ENCODE data around the gene SDSL.

Gene SDSL

DNA sequence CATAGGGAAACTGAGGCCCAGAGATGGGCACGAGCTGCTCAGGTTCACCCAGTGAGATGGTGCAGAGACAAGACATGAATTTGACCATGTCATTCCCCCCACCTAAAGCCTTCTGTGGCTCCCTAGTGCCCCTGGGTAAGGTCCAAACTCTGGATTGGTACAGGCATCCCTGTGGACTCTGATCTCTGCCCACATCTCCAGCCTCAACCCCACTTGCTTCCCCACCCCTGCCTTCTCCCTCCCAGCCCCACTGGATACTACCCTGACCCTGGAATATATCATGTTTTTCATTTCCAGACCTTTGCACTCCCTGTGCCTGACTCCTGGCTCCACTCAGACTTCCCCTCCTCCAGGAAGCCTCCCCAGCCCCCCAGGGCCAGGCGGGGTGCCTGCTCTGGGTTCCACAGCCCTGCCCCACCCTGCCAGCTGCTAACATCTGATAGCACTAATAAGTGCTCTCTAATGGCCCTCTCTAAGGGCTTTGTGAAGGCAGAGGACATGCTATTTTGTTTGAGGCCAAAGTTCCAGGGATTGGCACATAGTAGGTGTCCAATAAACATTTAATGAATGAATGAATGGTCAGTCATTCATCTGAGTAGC lies 1.1 kb upstream of the SDSL start:
- DNase-seq (ENCODE audit: low read depth), result no peak

DNA sequence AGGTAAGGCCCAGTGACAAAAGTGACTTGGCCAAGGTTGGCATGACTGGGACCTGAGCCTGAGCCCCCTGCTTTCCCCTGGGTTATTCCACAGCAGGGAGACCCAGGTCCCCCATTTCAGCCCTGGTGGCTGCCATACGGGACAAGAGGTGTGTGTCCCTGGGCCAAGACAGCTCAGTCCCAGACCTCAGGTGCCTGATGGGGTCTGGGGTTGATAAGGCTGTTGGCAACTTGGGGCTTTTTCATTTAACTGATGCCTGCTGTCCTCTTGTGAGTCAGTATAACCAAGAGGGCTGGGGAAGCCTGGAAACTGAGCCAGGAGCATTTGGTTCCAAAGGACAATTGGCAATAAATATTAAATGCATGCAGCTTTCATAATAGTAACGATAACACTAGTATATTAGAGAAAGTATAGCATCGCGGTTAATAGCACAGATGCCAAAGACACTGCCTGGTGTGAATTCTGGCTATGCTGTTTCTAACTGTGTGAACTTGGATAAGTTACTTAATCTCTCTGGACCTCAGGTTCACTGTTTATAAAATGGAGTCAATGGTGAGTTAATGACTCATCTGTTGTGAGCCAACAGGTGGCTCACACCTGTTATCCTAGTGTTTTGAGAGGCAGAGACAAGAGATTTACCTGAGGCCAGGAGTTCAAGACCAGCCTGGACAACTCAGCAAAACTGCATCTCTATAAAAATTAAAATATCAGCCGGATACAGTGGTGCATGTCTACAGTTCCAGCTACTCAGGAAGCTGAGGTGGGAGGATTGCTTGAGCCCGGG lies 898 bp downstream of the SDSL start:
- no peak for DNase-seq (ENCODE audit: low read depth)

DNA sequence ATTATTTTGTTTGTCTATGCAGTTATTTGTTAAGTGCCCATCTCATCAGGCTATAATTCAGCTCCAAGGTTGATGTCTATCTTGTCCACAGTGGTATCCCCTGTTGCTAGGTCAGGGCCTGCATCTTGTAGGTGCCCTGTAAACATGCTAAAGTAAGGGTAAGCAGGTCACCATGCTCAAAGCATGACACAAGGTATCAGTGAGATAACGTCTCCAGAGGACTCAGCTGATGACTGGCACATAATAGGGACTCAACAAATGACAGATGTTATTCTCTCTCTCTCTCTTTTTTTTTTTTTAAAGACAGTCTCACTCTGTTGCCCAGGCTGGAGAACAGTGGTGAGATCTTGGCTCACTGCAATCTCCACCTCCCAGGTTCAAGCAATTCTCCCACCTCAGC lies 2.3 kb downstream of the SDSL start:
- DNase-seq (ENCODE audit: low read depth), result no peak

DNA sequence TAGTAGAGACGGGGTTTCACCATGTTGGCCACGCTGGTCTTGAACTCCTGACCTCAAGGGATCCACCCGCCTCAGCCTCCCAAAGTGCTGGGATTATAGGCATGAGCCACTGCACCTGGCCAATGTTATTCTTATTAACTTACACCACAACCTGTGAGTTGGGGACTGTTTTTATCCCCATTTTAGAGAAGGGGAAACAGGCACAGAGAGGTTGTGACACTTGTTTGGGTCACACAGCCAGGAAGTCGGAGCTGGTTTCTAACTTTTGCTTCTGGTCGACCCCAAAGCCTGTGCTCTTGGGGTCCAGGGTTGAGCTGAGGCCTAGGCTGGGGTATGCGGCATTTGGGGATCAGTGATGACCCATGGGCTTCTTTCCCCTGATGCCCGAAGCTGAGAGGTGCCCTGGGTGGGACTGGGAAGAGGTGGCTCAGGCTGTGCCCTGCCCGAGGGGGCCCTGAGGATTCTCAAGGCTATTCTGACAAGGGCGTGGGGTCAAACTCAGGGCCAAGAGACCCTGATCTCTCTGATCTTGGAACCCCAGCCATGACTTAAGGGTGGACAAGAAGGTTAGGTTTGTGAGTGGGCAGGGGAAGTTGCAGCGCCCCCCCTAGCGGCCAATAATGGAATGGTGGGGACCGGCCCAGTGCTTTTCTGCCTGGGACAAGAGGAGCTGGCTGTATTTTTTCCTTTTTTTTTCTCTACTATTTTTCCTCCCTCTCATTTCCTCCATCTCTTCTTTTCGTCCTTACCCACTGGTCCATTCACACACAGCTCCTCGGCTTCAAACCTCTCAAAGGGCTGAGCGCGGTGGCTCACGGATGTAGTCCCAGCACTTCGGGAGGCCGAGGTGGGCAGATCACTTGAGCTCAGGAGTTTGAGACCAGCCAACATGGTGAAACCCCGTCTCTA lies 3.0 kb downstream of the SDSL start:
- no peak for DNase-seq (ENCODE audit: low read depth)

DNA sequence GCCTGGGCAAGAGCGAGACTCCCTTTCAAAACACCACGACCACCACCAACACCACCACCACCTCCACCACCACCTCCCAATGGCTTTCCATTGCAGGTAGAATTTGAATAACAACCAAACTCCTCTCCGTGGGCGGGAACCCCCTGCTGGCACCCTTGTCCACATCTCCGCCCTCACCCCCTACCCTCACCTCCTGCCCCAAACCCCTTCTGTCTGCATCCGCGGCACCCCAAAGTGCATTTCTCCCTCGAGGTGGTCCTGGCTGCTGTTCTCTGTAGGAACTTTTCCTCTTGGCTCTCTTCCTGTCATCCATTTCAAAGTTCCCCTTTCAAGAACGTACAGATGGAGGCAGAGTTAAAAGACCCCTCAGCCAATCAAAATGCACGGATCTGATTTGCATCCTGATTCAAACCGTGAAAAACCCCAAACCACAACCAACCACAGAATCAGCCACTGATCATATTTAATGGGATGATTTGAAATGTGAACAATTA lies 3.8 kb downstream of the SDSL start:
- no peak for DNase-seq (ENCODE audit: low read depth)

DNA sequence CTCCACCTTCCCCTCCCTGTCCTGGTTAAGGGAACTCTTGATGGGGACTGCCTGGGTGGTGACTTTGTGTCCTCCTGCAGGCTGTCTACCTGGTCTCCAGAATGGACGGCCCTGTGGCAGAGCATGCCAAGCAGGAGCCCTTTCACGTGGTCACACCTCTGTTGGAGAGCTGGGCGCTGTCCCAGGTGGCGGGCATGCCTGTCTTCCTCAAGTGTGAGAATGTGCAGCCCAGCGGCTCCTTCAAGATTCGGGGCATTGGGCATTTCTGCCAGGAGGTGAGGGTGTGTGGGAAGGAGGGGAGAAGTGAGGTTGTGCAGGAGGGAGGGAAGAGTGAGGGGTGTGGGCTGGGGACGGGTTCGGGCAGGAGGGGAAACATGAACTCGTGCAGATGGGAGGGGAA lies 5.7 kb downstream of the SDSL start:
- no peak for DNase-seq (ENCODE audit: low read depth)

DNA sequence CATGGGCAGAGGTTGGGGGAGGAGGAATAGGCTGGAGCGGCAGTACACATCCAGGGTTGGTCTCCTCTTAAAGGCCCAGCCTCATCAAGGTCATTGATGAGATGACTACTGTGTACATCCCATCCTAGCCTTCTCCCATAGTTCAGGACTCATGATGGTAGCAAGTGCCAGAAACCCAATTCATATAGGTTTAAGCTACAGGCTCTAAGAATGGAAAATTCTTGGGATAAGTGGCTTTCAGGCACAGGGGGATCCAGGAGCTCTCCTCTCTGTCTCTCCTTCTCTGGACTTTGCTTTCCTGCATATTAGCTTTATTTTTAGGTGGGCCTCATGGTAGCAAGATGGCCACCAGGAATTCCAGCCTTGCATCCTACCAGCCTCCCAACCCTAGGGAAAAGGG lies 6.3 kb downstream of the SDSL start:
- no peak for DNase-seq (ENCODE audit: low read depth)

DNA sequence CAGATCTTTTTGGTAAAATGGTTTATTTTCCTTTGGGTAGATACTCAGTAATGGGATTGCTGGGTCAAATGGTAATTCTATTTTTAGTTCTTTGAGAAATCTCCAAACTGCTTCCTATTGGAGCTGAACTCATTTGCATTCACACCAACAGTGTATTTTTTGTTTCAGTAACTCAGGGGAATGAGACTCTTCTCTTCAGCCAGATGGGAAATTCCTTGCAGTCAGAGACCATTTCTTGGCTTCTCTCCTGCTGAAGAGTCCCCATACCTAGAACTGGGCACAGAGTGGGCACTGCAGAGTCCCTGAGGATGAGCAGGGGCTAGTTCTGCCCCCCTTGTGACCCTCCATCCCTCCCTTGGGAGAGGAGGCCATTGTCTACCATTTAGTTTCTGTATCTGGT lies 10.8 kb downstream of the SDSL start:
- DNase-seq (ENCODE audit: low read depth), result no peak

DNA sequence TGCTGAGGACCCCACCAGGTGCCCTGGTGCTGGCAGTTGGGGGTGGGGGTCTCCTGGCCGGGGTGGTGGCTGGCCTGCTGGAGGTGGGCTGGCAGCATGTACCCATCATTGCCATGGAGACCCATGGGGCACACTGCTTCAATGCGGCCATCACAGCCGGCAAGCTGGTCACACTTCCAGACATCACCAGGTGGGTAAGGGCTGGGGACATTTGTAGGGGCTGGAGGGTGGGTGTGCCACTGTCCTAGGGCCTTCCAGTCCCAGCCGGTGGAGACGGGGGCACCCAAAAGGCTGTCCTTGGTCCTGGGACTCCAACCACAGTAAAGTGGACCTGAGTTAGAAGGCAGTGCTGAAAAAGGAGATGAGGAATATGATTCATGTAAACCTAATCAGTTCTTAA lies 13.2 kb downstream of the SDSL start:
- DNase-seq (ENCODE audit: low read depth), result no peak

DNA sequence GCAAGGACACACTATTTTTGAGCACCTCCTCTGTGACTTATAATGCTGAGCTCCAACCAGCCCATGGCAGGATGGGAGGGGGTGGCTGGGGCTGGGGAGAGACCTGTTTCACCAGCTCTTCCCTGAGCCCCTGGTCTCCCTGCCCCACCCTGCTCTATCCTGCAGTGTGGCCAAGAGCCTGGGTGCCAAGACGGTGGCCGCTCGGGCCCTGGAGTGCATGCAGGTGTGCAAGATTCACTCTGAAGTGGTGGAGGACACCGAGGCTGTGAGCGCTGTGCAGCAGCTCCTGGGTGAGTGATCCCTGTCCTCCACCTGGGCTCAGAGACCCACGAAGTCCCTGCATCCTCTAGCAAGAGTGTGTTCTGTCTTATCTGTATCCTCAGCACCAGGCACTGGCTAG lies 14.4 kb downstream of the SDSL start:
- no peak for DNase-seq (ENCODE audit: low read depth)

DNA sequence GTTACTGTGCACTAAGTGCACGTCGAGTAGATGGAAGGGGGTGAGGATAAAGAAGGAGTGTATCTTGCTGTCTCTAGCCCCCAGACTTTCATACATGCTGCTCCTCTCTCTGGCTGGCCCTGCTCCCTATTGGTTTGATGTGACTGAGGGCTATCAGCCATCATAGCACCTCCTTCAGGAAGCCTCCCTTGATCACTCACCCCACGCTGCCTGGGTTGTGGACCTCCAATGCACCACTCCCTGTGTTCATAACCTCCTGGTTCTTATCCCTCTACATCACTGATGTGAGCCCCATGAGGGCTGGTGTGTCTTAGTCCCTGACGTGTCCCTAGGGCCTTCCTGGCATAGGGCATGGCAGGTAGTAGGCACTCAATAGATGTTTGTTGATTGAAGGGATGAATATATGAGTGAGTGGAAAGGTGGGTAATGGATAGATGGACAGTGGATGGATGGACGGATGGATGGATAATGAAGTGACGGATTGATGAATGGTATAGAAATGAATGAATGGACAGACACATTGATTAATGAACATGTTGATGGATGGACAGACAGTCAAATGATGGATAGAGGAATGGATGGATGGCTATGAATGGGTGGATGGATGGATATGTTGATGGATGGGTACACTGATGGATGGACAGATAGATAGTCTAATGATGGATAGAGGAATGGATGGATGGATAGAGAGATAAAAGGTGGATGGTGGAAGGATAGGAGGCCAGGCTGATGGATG lies 15.0 kb downstream of the SDSL start:
- no peak for DNase-seq (ENCODE audit: low read depth)

DNA sequence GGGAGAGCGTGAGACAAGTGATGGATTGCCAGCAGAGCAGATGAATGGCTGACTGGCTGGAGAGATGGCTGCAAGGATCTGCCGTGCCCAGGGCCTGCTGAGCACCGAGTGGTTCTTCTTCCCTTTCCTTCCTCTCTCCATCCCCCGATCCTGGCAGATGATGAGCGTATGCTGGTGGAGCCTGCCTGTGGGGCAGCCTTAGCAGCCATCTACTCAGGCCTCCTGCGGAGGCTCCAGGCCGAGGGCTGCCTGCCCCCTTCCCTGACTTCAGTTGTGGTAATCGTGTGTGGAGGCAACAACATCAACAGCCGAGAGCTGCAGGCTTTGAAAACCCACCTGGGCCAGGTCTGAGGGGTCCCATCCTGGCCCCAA lies 15.5 kb downstream of the SDSL start:
- DNase-seq (ENCODE audit: low read depth), result no peak

DNA sequence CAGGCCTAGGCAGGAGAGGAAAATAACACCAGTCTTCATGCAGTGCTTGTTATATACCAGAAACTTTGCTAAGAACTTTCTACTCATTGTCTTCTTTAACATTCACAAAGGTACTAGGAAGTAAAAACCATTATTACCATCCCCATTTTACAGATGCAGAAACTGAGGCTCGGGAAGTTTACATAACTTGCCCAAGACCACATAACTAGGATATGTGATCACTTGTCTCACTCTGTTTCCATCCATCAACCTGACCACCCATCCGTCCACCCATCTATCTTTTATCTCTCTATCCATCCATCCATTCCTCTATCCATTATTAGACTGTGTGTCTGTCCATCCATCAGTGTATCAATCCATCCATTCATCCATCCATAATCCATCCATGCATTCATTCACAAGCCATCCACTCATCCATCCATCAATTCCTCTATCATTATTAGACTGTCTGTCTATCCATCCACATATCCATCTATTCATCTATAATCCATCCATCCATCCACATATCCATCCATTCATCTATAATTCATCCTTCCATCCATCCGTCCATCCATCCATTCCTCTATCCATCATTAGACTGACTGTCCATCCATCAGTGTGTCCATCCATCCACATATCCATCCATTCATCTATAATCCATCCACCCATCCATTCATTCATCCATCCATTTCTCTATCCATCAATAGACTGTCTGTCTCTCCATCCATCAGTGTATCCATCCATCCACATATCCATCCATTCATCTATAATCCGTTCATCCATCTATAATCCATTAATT lies 16.5 kb downstream of the SDSL start:
- no peak for DNase-seq (ENCODE audit: low read depth)

DNA sequence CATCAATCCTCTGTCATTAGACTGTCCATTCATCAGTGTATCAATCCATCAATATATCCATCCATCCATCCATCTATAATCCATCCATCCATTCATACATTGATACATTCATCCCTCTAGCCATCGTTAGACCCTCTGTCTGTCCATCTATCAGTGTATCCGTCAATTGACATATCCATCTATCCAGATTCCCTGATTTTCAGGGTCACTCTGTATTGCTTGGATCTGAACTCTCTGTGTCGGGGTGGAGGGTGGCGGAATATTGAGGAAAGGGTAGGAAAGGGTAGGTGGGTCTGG lies 17.1 kb downstream of the SDSL start:
- DNase-seq (ENCODE audit: low read depth), result no peak

DNA sequence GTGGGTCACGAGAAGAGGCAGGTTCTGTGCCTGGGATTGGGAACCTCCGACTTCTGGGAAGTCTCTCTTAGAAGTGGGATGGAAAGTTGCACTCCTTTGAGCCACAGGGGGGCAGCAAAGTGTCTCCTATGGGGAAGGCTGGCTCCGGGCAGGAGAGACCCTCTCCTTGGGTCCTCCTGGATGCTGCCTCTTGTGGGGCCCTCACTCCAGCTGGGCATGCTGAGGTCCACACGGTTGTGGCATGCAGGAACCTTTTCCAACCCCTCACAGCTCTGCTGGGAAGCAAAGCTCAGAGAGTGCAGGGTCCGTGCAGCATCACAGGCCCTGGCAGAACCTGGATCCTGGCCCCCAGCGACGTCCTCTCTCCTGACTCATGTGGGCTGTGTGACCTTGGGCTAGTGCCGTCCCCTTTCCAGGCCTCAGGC lies 17.4 kb downstream of the SDSL start:
- DNase-seq (ENCODE audit: low read depth), result no peak

DNA sequence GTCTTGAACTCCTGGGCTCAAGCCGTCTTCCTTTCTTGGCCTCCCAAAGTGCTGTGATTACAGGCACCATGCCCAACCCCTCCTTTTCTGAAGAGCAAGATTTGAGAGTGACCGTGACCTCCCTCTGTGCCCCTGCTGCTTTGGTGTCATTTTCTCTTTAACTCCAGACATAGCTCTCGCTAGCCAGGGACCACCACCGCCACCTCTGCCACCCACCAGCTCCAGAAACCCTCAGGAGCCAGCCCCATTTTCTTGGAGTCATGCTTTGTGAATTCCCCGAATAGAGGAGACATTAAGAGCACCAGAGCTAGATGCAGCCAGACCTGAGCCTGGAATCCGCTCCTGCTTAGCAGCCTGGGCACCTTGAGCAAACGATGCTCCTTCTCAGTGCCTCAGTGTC lies 18.2 kb downstream of the SDSL start:
- DNase-seq (ENCODE audit: low read depth), result no peak

DNA sequence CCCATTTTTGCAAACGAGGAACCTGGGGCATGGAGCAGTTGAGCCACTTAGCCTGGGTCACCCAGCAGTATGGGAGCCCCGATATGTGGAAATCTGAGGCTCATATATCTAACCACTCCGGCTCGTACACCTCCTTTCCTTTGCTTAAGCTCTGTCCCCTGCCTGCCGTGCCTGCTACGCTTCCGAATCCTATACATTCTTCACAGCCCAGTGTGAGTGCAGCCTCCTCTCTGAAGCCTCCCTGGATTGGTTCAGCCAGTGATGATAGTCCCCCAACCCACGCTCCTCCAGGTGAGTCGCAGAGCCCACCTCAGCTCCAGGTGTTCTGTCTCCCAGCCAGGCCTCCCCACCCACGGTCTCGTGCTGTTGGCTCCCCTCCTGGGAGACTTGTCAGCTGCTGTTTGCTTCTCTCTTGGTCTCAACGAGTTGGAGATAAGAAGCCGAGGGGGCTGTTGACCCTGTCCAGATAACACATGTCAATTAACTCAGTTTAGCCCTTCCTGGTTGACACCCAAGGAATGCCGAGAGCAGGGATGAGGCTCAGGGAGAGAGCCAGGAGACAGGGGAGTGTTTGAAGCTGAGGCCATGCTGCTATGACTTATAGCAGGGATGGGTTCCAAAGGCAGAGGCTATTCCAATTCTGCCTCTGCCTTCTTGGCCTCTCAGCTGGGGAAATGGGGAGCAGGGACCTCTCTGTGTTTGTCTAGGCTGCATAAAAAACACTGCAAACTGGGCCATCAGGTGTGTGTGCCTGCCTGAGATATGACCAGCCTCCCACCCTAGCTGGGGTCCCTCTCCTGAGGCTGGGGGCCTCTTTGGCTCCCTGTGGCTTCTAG lies 19.0 kb downstream of the SDSL start:
- DNase-seq (ENCODE audit: low read depth), result no peak

DNA sequence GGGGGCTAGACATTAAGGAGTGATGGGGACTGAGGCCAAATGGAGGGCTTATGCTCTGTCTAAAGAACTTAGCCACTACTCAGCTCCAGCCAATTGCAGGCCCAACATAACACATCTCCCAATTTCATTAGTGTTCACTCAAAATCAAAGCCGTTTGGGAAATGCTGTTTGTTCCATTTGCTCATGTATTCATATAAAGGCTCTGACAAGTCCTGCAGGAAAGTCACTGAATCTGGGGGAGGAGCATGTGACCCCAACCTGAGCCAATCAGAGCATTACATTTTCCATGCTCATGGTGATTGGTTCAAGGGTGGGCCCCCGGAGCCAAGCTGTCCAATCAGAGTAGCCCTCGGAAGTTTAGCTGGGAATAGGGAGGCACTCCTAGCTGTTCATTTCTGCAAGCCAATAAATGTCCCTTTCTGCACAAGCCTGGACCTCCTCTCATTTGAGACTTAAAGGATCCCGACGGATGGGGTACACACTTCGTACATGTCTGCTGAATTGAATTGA lies 20.9 kb downstream of the SDSL start:
- DNase-seq (ENCODE audit: low read depth), result no peak

DNA sequence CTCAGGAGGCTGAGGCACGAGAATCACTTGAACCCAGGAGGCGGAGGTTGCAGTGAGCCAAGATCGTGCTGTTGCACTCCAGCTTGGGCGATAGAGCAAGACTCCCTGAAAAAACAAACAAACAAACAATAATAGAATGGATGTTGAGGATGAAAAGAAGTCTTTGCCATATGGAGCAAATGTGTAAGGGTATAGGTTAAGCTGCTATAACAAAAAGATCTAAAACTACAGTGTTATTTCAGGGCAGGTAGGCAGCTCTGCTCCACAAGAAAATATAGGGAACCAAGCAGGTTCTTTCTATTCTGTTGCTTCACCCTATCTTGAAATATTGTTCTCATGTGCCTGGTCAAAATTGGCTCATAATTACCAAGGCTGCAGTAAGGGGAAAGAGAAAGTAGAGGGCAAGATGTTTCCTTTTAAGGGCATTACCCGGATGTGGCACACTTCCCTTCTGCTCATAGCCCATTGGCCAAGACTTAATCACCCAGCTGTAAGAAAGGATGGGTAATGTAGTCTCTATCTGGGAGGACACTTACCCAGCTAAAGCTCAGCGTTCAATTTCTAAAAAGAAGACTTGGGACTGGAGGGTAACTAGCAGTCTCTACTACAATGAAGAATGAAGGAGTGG lies 23.5 kb downstream of the SDSL start:
- DNase-seq (ENCODE audit: low read depth), result no peak

DNA sequence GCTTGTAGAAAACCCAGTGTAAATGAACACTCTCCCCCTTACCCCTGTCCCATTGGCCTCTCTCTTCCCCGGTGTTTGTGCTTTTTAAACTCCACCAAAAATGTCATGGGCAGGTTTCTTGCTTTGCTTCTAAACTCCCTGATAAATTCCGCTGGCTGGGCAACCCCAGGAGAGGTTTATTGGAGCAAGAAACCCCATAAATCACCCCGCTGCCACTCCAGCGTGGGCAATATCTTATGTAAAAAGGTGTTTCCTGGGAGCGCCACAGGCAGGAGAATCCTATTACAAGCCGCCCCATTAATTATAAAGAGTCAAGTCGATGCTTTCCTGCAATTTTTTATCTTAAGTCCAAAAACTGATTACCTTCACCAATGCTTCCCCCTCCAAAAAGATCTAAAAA lies 26.7 kb downstream of the SDSL start:
- DNase-seq (ENCODE audit: low read depth), result no peak

All from non-pigmented ciliary epithelial cell (primary cell).